ENCODE results near the gene OLA1.

OLA1 gene

GRCh38 chr2:174236429-174236828 lies 11.9 kb downstream of the OLA1 start:
- Histone ChIP-seq H3K9ac (ENCODE audit: low read length) (no peak overlapping the region), H3K36me3 (replicated peaks; ENCODE audit: insufficient read depth, low read length) (no peaks in the 10 kb centered on the region), H3F3A (ENCODE audit: insufficient read depth, low read length) (no peaks in the 10 kb centered on the region; the same call in 1 of the 2 replicates), H3K9me2 (replicated peaks; ENCODE audit: insufficient read depth, low read length) (no peaks in the 10 kb centered on the region), H3K9me3 (replicated peaks; ENCODE audit: insufficient read depth, low read length) (no peaks in the 10 kb centered on the region), H3K4me1 (ENCODE audit: low read length) (no peaks in the 10 kb centered on the region), H3K4me2 (ENCODE audit: low read depth, low read length) (no peak overlapping the region), H3K27me3 (replicated peaks; ENCODE audit: insufficient read depth, low read length) (no peaks in the 10 kb centered on the region), H3K27ac (ENCODE audit: low read length) (no peak overlapping the region), H3K79me2 (ENCODE audit: low read length) (peaks cover 99% of the 10 kb centered on the region), H3K4me3 (ENCODE audit: low read length) (no peak overlapping the region), H2AFZ (ENCODE audit: low read length) (no peak overlapping the region), H4K20me1 (ENCODE audit: insufficient read depth, low read length) (peaks cover 3% of the 10 kb centered on the region; the same call in 1 of the 2 replicates)
- TF ChIP-seq EZH2 (optimal IDR thresholded peaks at IDR 0.05; ENCODE audit: low read depth, low read length) (no peak), EZH2phosphoT487 (IDR thresholded peaks at IDR 0.05; ENCODE audit: low read length) (no peak)
- TF ChIP-seq, protein P1, sequence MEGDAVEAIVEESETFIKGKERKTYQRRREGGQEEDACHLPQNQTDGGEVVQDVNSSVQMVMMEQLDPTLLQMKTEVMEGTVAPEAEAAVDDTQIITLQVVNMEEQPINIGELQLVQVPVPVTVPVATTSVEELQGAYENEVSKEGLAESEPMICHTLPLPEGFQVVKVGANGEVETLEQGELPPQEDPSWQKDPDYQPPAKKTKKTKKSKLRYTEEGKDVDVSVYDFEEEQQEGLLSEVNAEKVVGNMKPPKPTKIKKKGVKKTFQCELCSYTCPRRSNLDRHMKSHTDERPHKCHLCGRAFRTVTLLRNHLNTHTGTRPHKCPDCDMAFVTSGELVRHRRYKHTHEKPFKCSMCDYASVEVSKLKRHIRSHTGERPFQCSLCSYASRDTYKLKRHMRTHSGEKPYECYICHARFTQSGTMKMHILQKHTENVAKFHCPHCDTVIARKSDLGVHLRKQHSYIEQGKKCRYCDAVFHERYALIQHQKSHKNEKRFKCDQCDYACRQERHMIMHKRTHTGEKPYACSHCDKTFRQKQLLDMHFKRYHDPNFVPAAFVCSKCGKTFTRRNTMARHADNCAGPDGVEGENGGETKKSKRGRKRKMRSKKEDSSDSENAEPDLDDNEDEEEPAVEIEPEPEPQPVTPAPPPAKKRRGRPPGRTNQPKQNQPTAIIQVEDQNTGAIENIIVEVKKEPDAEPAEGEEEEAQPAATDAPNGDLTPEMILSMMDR (IDR thresholded peaks at IDR 0.05; ENCODE audit: low read length) = no peak
- DNase-seq = no peak

DNA sequence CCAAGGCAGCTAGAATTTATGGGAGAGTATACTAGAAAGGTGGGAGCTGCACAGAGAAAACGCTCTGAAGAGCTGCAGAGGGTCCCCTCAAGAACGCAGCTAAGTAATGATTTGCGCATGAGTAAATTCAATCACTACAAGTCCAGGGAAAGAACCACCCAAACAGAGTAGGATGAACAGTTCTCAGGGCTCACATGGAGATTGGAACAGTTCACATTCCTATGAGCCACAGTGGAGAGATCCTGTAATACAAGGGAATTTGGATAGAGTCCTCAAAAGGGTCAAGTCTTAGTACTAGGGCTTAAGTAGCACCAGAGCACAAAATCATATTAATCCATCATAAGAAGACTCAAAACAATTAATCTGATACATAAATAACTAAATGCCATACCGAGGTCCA lies 12.7 kb downstream of the OLA1 start:
- no peak for DNase-seq
- peaks cover 3% of the 10 kb centered on the region; the same call in 1 of the 2 replicates for H4K20me1 ChIP-seq (ENCODE audit: insufficient read depth, low read length)

DNA sequence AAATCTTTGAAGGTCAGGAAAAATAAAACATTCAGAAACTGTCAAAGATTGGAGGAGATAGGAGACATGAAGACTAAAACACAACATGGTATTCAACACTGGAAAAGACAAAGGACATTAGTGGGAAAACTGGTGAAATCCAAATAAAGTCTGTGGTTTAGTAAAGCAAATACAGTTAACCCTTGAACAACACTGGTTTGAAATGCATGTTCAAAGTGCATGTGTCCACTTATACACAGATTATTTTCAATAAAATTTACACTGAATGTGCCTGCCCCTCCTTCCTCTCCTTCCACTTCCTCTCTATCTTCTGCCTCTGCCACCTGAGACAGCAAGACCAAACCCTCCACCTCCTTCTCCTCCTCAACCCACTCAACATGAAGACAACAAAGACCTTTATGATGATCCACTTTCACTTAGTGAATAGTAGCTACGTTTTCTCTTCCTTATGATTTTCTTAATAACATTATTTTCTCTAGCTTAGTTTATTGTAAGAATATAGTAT lies 14.5 kb downstream of the OLA1 start:
- Histone ChIP-seq H3K4me3 (ENCODE audit: low read length) (no peak overlapping the region), H3F3A (ENCODE audit: insufficient read depth, low read length) (no peaks in the 10 kb centered on the region), H3K9ac (ENCODE audit: low read length) (no peak overlapping the region), H4K20me1 (ENCODE audit: insufficient read depth, low read length) (peaks cover 3% of the 10 kb centered on the region; the same call in 1 of the 2 replicates), H3K9me3 (replicated peaks; ENCODE audit: insufficient read depth, low read length) (no peaks in the 10 kb centered on the region), H3K9me2 (replicated peaks; ENCODE audit: insufficient read depth, low read length) (no peaks in the 10 kb centered on the region), H3K79me2 (ENCODE audit: low read length) (peaks cover 96% of the 10 kb centered on the region), H2AFZ (ENCODE audit: low read length) (no peak overlapping the region), H3K4me2 (ENCODE audit: low read depth, low read length) (no peak overlapping the region), H3K36me3 (replicated peaks; ENCODE audit: insufficient read depth, low read length) (no peaks in the 10 kb centered on the region), H3K4me1 (ENCODE audit: low read length) (no peaks in the 10 kb centered on the region), H3K27ac (ENCODE audit: low read length) (no peak overlapping the region), H3K27me3 (replicated peaks; ENCODE audit: insufficient read depth, low read length) (no peaks in the 10 kb centered on the region)
- TF ChIP-seq EZH2 (optimal IDR thresholded peaks at IDR 0.05; ENCODE audit: low read depth, low read length) (no peak), EZH2phosphoT487 (IDR thresholded peaks at IDR 0.05; ENCODE audit: low read length) (no peak)
- TF ChIP-seq, protein P1 (IDR thresholded peaks at IDR 0.05; ENCODE audit: low read length) = no peak
- no peak for DNase-seq

More for the DNA sequence above, 12.7 kb downstream of the OLA1 start:
- Histone ChIP-seq H3K4me1 (ENCODE audit: low read length) (no peaks in the 10 kb centered on the region), H2AFZ (ENCODE audit: low read length) (no peak overlapping the region), H3K79me2 (ENCODE audit: low read length) (peaks cover 99% of the 10 kb centered on the region), H3K9me2 (replicated peaks; ENCODE audit: insufficient read depth, low read length) (no peaks in the 10 kb centered on the region), H3K4me2 (ENCODE audit: low read depth, low read length) (no peak overlapping the region), H3K4me3 (ENCODE audit: low read length) (no peak overlapping the region), H3K9ac (ENCODE audit: low read length) (no peak overlapping the region), H3F3A (ENCODE audit: insufficient read depth, low read length) (no peaks in the 10 kb centered on the region; the same call in 1 of the 2 replicates), H3K27me3 (replicated peaks; ENCODE audit: insufficient read depth, low read length) (no peaks in the 10 kb centered on the region), H3K36me3 (replicated peaks; ENCODE audit: insufficient read depth, low read length) (no peaks in the 10 kb centered on the region), H3K9me3 (replicated peaks; ENCODE audit: insufficient read depth, low read length) (no peaks in the 10 kb centered on the region), H3K27ac (ENCODE audit: low read length) (no peak overlapping the region)
- no peak for TF ChIP-seq EZH2phosphoT487 (IDR thresholded peaks at IDR 0.05; ENCODE audit: low read length)
- TF ChIP-seq, protein P1 (IDR thresholded peaks at IDR 0.05; ENCODE audit: low read length) = no peak
- no peak for TF ChIP-seq EZH2 (optimal IDR thresholded peaks at IDR 0.05; ENCODE audit: low read depth, low read length)
